Measurements from ENCODE around the gene TRIM46. TPM values are rescaled to one million over a fixed set of nuclear protein-coding genes. Genes with fewer than 3 reads are reported as not detected.

Gene TRIM46
- total and polyA plus RNA-seq, 2 experiments from 2014 or later = 2.1 to 3.4 TPM

DNA sequence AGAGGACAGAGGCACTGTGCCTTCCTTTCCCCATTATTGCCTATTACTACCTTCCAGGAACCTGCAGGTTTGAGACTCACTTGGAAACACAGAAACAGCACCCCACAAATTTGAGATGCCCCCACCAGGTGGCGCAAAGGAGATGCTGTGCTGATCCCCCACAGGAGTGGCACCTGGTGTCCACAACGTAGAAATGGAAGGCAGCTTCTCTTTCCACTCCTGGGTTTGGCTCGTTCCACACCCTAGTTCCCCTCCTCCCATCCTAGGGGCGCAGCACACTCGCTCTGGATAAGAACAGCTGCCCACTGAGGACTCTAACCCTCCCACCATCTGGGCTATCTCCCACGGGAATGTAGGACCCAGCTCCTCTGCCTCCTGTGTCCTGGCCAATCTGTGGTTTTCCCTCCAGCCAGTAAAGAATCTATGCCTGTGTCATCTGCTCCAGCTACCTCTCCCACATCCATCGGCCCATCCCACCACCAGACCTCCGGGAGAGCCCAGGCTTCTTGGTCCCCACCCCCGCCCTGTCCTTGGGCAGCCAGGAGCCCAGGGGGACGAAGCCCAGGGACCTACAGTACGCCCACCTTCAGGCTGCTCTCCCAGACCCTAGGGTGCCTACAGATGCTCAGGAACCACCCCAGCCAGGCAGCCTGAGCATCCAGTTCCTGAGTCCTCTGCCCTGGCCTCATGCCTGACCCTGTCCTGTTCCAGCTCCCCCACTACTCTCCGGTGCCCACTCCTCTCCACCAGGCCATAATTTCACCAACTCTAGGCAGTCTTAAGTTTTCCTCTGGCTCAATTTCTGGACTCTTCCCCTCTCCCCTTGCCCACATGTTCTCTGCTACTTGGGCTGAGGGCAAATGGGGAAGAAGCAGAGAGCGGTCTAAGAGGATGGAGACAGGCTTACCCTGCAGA, 33.5 kb downstream of the TRIM46 start:
- Histone ChIP-seq H3K4me3 (peak overlapping the region; percentile 98), H3K79me2 (ENCODE audit: insufficient read depth) (peaks cover 13% of the 10 kb centered on the region), H3K9ac (peak overlapping the region; percentile 99), H3K9me2 (ENCODE audit: insufficient read depth) (no peaks in the 10 kb centered on the region), H3K27me3 (replicated peaks; ENCODE audit: insufficient read depth) (no peaks in the 10 kb centered on the region), H3K4me2 (ENCODE audit: unreplicated experiment) (peak overlapping the region; percentile 96), H3F3A (ENCODE audit: insufficient read depth) (peaks cover 4% of the 10 kb centered on the region), H3K9me3 (ENCODE audit: low read depth) (no peaks in the 10 kb centered on the region), H2AFZ (peak overlapping the region; percentile 63), H3K4me1 (ENCODE audit: insufficient read depth) (peaks cover 16% of the 10 kb centered on the region), H3K27ac (peak overlapping the region; percentile 96), H4K20me1 (ENCODE audit: insufficient read depth) (no peaks in the 10 kb centered on the region), H3K36me3 (ENCODE audit: low read depth) (no peaks in the 10 kb centered on the region)
- WGBS, 2 experiments (ENCODE audit: low coverage in 1 of 2, low lambda C conversion rate in 2 of 2, missing lambda C conversion rate in 2 of 2) = 4 to 5% methylated on average over 11 to 13 of the region's 13 CpGs
- peak; percentile 89 for DNase-seq
- in situ Hi-C loops (cut with MboI) = no loop called here
- TF ChIP-seq EZH2 (IDR thresholded peaks at IDR 0.05; ENCODE audit: insufficient read depth, poor library complexity, severe bottlenecking) (no peak), EZH2phosphoT487 (IDR thresholded peaks at IDR 0.05; ENCODE audit: insufficient read depth, low read depth) (no peak)

- no peaks in the 10 kb centered on the region for H3K9me3 ChIP-seq (ENCODE audit: low read depth)
- H3K9me2 ChIP-seq (ENCODE audit: insufficient read depth) = no peaks in the 10 kb centered on the region
- TF ChIP-seq EZH2 (IDR thresholded peaks at IDR 0.05; ENCODE audit: insufficient read depth, poor library complexity, severe bottlenecking) (no peak), EZH2phosphoT487 (IDR thresholded peaks at IDR 0.05; ENCODE audit: insufficient read depth, low read depth) (no peak)
- peaks cover 4% of the 10 kb centered on the region for H3F3A ChIP-seq (ENCODE audit: insufficient read depth)
- H3K4me3 ChIP-seq = peak within 1 kb of the TSS; percentile 98
- peak within 1 kb of the TSS; percentile 72 for H2AFZ ChIP-seq
- peaks cover 13% of the 10 kb centered on the region for H3K79me2 ChIP-seq (ENCODE audit: insufficient read depth)
- H4K20me1 ChIP-seq (ENCODE audit: insufficient read depth) = no peaks in the 10 kb centered on the region
- H3K9ac ChIP-seq = peak within 1 kb of the TSS; percentile 99
- peaks cover 16% of the 10 kb centered on the region for H3K4me1 ChIP-seq (ENCODE audit: insufficient read depth)
- WGBS, 2 experiments (ENCODE audit: low coverage in 1 of 2, low lambda C conversion rate in 2 of 2, missing lambda C conversion rate in 2 of 2) = 4% methylated on average over 14 to 17 of the region's 17 CpGs
- peak within 1 kb of the TSS; percentile 96 for H3K4me2 ChIP-seq (ENCODE audit: unreplicated experiment)
- H3K36me3 ChIP-seq (ENCODE audit: low read depth) = no peaks in the 10 kb centered on the region
- in situ Hi-C loops (cut with MboI) = no loop called here
- peak within 1 kb of the TSS; percentile 96 for H3K27ac ChIP-seq
- no peaks in the 10 kb centered on the region for H3K27me3 ChIP-seq (replicated peaks; ENCODE audit: insufficient read depth)
- DNase-seq = peak; percentile 60
Observed at GRCh38 chr1:155207806-155208540, 34.3 kb downstream of the TRIM46 start, which contains the start of gene THBS3. Gene THBS3 (minus strand): TSS chr1:155207897. CDS start chr1:155207876, 21 bp downstream.

GRCh38 chr1:155208541-155209311, 35.1 kb downstream of the TRIM46 start, which contains the start of gene MTX1:
Gene MTX1 (plus strand): TSS chr1:155208695. CDS start chr1:155208805, 110 bp downstream.
- WGBS, 2 experiments (ENCODE audit: low coverage in 1 of 2, low lambda C conversion rate in 2 of 2, missing lambda C conversion rate in 2 of 2) = 1 to 2% methylated on average over 43 of the region's 64 CpGs
- H3K9ac ChIP-seq = peak within 1 kb of the TSS; percentile 99
- H3K4me2 ChIP-seq (ENCODE audit: unreplicated experiment) = peak within 1 kb of the TSS; percentile 96
- peaks cover 4% of the 10 kb centered on the region for H3F3A ChIP-seq (ENCODE audit: insufficient read depth)
- H3K36me3 ChIP-seq (ENCODE audit: low read depth) = no peaks in the 10 kb centered on the region
- H3K79me2 ChIP-seq (ENCODE audit: insufficient read depth) = peaks cover 13% of the 10 kb centered on the region
- TF ChIP-seq EZH2 (IDR thresholded peaks at IDR 0.05; ENCODE audit: insufficient read depth, poor library complexity, severe bottlenecking) = no peak
- TF ChIP-seq EZH2phosphoT487 (IDR thresholded peaks at IDR 0.05; ENCODE audit: insufficient read depth, low read depth) = no peak
- no peaks in the 10 kb centered on the region for H3K27me3 ChIP-seq (replicated peaks; ENCODE audit: insufficient read depth)
- peak within 1 kb of the TSS; percentile 98 for H3K4me3 ChIP-seq
- DNase-seq = peak; percentile 94
- in situ Hi-C loops (cut with MboI) = no loop called here
- H2AFZ ChIP-seq = peak within 1 kb of the TSS; percentile 72
- H3K27ac ChIP-seq = peak within 1 kb of the TSS; percentile 96
- H3K4me1 ChIP-seq (ENCODE audit: insufficient read depth) = peaks cover 16% of the 10 kb centered on the region
- H3K9me3 ChIP-seq (ENCODE audit: low read depth) = no peaks in the 10 kb centered on the region
- H4K20me1 ChIP-seq (ENCODE audit: insufficient read depth) = no peaks in the 10 kb centered on the region
- no peaks in the 10 kb centered on the region for H3K9me2 ChIP-seq (ENCODE audit: insufficient read depth)

Measured in GM23248 (cell line).